Choroid plexus epithelial cell (primary cell): Measurements from ENCODE around the gene PXT1.

Source experiments
- DNase-seq: peaks from one replicate; pipeline ENCODE4 v3.0.0-alpha.2; 2010; ENCODE audit warnings: low read depth
- H3K4me3 ChIP-seq: 2 replicates; pipeline ENCODE4 v1.5.1; 2011; ENCODE audit warnings: low read depth, mild to moderate bottlenecking, control low read depth, low read length, moderate library complexity
- TF ChIP-seq, protein P1 (sequence below): conservative IDR thresholded peaks from 2 replicates; pipeline ENCODE4 v1.5.1; 2011; ENCODE audit warnings: low read depth, mild to moderate bottlenecking, control low read depth, inconsistent platforms, low read length, moderate library complexity

PXT1 gene

DNA sequence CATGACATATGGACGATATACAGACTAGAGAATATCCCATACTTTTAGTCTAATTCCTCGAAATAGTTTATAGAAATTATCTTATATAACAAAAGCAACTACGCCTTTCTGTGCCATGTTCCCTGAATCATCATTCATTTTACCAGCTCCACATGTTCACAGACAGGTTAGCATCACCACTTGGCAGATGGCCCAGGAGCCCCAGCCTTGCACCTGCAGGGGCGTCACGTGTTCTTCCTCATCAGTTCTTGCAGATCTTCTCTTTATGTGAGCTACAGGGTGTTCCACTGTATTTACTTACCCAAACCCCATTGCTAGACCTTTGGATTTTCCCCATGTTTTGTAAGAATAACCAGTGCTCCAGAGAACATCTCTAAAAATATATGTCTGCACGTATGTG lies 93.4 kb downstream of the PXT1 start:
- TF ChIP-seq, protein P1, sequence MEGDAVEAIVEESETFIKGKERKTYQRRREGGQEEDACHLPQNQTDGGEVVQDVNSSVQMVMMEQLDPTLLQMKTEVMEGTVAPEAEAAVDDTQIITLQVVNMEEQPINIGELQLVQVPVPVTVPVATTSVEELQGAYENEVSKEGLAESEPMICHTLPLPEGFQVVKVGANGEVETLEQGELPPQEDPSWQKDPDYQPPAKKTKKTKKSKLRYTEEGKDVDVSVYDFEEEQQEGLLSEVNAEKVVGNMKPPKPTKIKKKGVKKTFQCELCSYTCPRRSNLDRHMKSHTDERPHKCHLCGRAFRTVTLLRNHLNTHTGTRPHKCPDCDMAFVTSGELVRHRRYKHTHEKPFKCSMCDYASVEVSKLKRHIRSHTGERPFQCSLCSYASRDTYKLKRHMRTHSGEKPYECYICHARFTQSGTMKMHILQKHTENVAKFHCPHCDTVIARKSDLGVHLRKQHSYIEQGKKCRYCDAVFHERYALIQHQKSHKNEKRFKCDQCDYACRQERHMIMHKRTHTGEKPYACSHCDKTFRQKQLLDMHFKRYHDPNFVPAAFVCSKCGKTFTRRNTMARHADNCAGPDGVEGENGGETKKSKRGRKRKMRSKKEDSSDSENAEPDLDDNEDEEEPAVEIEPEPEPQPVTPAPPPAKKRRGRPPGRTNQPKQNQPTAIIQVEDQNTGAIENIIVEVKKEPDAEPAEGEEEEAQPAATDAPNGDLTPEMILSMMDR = no peak
- H3K4me3 ChIP-seq = no peak overlapping the region
- DNase-seq = no peak

DNA sequence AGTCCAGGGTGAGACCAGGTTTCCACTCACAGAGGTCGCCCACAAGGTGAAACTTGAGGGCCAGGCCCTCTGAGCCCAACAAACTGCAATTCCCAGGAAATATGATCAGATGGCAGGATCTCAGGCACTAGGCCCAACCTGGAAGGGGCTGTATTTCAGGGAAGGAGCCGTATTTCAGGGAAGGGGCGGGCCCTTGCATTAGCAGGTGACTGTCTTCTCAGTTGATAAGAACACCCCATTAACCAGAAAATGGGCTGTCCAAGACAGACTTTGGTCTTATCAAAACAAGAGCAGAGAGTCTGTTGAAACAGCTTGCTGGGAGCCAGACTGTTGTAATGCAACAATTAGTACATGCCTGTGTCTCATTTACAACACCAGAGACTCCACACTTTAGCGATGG lies 95.0 kb downstream of the PXT1 start:
- TF ChIP-seq, protein P1 = no peak
- H3K4me3 ChIP-seq = no peak overlapping the region
- DNase-seq = peak; percentile 70

DNA sequence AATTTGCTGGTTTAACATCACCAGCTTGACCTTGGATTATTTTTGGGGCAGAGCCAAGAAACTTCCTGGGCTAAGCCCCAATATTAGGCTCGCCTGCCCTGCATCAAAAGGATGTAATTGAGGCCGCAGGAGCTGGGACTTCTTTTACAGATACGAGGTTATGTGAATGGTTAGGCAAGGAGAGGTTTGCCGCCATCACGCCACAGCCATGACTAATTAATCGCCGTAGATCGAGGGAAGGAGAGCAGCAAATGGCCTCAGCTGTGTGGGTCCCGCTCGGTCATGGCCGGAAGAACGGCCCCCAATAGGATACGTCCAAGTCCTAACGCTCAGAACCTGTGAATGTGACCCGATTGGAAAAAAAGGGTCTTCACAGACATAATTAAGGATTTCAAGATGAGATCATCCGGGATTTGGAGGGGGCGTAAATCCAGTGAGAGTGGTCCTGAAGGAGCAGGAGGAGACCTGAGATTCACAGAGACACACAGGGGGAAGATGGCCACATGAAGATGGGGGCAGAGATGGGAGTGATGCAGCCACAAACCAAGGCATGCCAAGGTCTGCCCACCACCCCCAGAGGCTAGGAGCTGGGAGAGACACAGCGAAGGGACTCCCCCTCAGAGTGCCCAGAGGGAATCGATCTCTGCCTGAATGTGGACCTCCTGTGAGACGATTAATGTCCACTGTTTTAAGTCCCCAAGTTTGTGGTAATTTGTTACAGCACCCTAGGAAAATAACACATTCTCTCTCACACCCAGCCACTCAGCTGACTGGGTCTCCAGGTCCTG lies 96.0 kb downstream of the PXT1 start:
- TF ChIP-seq, protein P1 = no peak
- no peak for DNase-seq
- no peak overlapping the region for H3K4me3 ChIP-seq

DNA sequence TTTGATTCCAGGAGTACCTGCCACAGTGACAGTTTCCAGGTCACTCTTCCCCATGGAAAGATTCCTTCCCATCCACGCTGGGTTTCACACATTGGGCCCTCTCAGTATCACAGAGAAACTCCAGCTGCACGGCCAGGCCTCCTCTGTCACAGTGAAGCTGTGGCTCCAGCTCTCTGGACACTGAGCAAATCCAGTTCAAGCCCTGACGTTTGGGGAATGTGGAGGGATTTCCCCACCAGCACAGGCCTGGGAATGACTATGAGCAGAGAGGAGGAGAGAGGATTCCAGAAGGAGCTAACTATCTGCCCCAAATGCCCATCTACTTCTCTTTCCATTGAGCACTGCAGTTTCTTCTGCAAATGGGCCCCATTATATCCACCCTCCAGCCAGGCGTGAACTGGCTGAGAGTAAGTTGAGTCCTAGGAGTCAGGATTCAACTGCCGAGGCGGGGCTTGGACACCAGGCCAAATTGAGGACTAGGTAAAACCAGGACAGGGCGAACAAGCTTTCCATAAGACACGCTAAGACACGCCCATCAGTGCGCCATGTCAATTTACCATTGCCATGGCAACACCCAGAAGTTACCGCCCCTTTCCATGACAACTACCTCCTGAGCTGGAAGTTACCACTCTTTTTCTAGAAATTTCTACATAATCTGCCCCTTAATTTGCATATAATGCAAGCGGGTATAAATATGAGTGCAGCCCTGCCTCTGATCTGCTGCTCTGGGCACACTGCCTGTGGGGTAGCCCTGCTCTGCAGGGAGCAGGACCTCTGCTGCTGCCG lies 96.8 kb downstream of the PXT1 start:
- DNase-seq = no peak
- TF ChIP-seq, protein P1 = no peak
- no peak overlapping the region for H3K4me3 ChIP-seq

DNA sequence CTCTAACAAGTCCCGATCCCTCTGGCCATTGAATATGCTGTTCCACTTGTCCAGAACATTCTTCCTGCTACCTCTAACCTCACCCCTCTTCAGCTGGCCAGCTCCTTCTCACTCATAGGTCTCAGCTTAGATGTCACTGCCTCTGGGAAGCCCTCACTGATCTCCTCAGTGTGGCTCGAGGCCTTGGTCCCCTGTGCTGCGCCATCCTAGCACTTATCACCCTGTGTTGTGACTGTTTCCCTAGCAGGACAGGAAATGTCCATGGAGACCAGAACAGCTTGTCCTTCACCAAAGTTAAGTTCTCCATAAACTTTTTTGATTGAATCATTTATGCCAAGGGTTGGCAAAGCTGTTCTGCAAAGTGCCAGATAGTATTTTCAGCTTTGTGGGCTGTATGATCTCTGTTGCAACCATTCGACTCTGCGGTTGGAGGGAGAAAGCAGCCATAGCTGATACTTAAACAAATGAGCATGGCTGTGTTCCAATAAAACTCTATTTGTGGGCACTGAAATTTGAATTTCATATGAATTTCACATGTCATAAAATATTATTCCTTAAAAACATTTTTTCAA lies 99.5 kb downstream of the PXT1 start:
- DNase-seq = no peak
- H3K4me3 ChIP-seq = no peak overlapping the region
- TF ChIP-seq, protein P1 = no peak

DNA sequence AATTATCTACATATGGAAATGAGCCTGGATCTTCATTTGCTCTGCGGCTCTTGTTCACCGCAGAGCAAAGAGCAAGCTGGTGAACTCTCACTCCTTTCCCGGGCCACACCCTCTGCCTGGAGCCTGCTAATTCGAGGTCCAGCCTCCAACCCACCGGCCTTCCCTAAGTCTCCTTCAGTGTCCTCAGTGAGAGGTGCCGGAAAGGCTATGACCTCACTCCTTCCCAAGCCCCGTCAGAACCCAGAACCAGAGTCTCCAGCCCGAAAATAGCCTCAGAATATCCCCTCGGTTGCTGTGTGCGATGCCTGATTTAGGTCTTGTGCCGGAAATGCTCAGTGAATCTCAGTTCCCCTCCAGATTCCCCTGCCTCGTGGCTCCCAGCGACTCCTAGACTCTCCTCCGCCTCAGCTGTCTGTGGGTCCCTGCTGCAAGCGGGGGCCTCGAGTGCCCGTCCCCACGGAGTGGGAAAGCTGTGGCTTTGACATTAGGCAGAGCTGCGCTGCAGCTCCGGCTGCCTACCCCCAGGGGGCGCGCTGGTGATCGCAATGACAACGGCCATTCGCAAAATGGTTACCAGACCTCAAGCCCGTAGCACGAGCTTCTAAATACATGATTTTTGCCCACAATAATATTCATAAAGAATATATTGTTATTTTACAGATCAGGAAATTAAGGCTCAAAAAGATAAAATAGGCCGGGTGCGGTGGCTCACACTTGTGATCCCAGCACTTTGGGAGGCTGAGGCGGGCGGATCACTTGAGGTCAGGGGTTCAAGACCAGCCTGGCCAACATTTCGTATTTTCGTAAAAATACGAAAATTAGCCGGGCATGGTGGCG lies 101.8 kb downstream of the PXT1 start:
- TF ChIP-seq, protein P1 = peak; percentile 98
- H3K4me3 ChIP-seq = peak overlapping the region; percentile 27
- peak; percentile 76 for DNase-seq
